Parathyroid adenoma (tissue), 2 donors: ENCODE measurements around the gene FBXO36.
A peak's percentile ranks its signal among the peaks of the same experiment; 100 is the strongest.

Experiments used
- H2AFZ ChIP-seq: fragments of 300-600 bp; sonication (generic); one replicate; pipeline ENCODE4 v1.7.0; 2017; ENCODE audit warnings: antibody characterized with exemption, mild to moderate bottlenecking
- H3K27ac ChIP-seq: fragments of 300-600 bp; sonication (generic); one replicate; pipeline ENCODE4 v1.7.0; 2017
- H3K27me3 ChIP-seq: fragments of 300-600 bp; sonication (generic); one replicate; pipeline ENCODE4 v1.7.0; 2017; ENCODE audit warnings: low read length; ENCODE audit not compliant: control insufficient read depth, insufficient read depth
- H3K36me3 ChIP-seq: fragments of 300-600 bp; sonication (generic); one replicate; pipeline ENCODE4 v1.7.0; 2017; ENCODE audit warnings: low read length; ENCODE audit not compliant: control insufficient read depth, insufficient read depth
- H3K4me1 ChIP-seq: fragments of 300-600 bp; sonication (generic); one replicate; pipeline ENCODE4 v1.7.0; 2017; ENCODE audit warnings: control low read depth
- H3K4me2 ChIP-seq: fragments of 300-600 bp; sonication (generic); one replicate; pipeline ENCODE4 v1.7.0; 2017; ENCODE audit warnings: low read length
- H3K4me3 ChIP-seq: fragments of 300-600 bp; sonication (generic); one replicate; pipeline ENCODE4 v1.7.0; 2017; ENCODE audit warnings: low read depth, low read length
- H3K79me2 ChIP-seq: fragments of 300-600 bp; sonication (generic); one replicate; pipeline ENCODE4 v1.7.0; 2017; ENCODE audit warnings: control low read depth
- H3K9ac ChIP-seq: fragments of 300-600 bp; sonication (generic); one replicate; pipeline ENCODE4 v1.7.0; 2017; ENCODE audit warnings: mild to moderate bottlenecking
- H3K9me3 ChIP-seq: fragments of 300-600 bp; sonication (generic); one replicate; pipeline ENCODE4 v1.7.0; 2017; ENCODE audit warnings: low read length; ENCODE audit not compliant: control insufficient read depth
- CTCF ChIP-seq: fragments of 300-600 bp; sonication (generic); IDR thresholded peaks from one replicate; pipeline ENCODE4 v1.7.0; 2017; ENCODE audit warnings: antibody characterized with exemption, mild to moderate bottlenecking
- donor health status: primary hyperparathyroidism.

Gene FBXO36

DNA sequence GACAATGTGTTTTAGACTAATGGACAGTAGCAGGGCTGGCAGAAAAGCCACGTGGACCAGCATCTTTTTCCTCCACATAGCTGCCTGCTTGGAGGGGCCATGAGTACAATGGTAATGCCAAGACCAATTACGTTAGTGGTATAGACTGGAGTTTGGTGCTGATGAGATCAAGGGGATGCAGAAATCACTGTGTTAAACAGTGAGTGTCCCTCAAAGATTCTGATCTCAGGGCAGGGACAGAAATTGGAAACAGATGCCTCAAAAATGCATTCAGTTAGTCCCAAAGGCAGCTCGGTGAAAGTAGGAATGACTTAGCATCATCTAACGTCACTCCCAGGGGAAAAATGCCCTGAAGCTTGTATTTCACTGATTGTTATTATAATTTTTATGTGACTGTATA, 74.0 kb downstream of the FBXO36 start:
- H3K9me3 ChIP-seq: no peaks in the 10 kb centered on the region
- no peak overlapping the region for H3K27ac ChIP-seq
- no peaks in the 10 kb centered on the region for H3K36me3 ChIP-seq
- H3K4me1 ChIP-seq: no peaks in the 10 kb centered on the region
- no peak overlapping the region for H3K9ac ChIP-seq
- no peak for TF ChIP-seq CTCF
- no peak overlapping the region for H3K4me2 ChIP-seq
- no peak overlapping the region for H3K4me3 ChIP-seq
- H2AFZ ChIP-seq: no peak overlapping the region
- H3K27me3 ChIP-seq: no peaks in the 10 kb centered on the region
- no peaks in the 10 kb centered on the region for H3K79me2 ChIP-seq

DNA sequence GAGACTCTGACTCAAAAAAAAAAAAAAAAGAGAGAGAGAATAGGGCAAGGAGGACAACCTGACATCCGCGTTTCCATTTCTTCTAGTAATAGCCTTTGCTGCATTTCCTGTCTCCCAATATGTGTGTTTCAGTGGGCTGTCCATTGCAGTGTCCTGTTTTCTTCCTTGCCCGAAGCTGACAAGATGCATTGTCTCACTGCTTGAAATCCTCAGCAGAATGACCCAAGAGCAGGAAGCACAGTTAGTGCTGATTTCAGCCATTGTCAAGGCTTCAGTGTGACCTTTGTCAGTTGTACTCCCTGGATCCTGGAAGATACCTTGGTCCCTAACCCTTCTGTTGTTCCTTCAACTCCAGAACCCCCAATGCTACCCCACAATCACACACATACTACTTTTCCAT, 75.3 kb downstream of the FBXO36 start:
- TF ChIP-seq CTCF: no peak
- Histone ChIP-seq H2AFZ (no peak overlapping the region), H3K79me2 (no peaks in the 10 kb centered on the region), H3K36me3 (no peaks in the 10 kb centered on the region), H3K9ac (no peak overlapping the region), H3K27ac (no peak overlapping the region), H3K9me3 (no peaks in the 10 kb centered on the region), H3K4me2 (no peak overlapping the region), H3K4me3 (no peak overlapping the region), H3K4me1 (no peaks in the 10 kb centered on the region), H3K27me3 (no peaks in the 10 kb centered on the region)

DNA sequence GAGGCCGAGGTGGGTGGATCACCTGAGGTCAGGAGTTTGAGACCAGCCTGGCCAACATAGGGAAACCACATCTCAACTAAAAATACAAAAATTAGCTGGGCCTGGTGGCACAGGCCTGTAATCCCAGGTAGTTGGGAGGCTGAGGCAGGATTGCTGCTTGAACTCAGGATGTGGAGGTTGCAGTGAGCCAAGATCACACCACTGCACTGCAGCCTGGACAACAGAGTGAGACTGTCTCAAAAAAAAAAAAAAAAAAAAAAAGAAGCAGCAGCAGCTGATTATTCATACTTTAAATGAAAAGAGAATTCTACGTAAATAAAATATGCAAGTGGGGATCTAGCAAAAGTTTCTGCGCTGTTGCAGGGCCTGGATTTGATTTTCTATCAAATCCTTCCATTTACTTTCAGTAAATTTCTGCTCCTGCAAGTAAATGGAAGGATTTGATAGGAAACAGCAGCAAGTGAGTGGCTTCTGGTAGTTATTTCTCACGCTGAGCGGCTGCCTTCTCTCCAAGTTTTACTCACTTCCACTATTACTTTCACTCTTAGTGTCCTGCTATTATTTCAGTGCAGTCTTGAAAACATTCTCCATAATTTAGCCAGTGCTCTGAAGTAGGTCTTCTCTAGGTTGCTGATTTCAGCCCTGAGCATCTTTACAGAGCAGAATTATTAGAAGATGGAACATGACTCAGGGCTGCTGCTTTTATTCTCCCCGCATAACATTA, 78.0 kb downstream of the FBXO36 start:
- Histone ChIP-seq H3K27ac (no peak overlapping the region), H3K79me2 (no peaks in the 10 kb centered on the region), H3K4me2 (no peak overlapping the region), H2AFZ (no peak overlapping the region), H3K4me3 (no peak overlapping the region), H3K4me1 (no peaks in the 10 kb centered on the region), H3K9ac (no peak overlapping the region), H3K27me3 (no peaks in the 10 kb centered on the region), H3K36me3 (no peaks in the 10 kb centered on the region), H3K9me3 (no peaks in the 10 kb centered on the region)
- TF ChIP-seq CTCF: no peak

DNA sequence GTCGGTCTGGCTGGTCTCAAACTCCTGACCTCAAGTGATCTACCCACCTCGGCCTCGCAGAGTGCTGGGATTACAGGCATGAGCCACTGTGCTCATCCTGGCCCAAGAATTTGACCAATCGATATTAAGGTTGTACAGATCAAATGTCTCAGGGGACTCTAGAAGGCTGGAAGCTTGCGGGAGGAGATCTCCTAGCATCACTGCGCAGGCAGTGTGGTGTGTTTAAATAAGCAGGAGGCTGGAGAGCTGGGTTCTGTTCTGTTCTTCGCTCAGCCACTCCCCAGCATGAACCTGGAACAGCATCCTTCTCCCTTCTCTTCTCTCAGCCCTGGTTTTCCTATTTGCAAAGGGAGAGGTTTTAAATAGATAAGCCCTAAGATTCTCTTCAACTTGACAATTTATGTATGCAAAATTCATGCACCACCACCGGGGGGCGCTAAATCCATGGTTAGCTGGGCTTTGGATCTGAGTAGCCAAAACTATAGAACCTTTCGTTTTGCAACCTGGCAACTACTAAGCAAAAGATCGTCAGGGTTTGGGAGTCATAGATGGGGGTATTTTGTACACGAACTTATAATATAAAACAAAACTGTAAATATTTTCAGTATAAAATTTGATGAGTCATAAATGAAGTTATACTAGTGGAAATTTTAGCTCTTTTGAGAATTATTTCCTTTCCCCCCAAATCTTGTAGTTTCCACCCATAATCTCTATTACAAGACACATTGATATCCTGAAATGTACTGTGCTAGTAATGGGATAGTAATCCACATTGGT, 85.8 kb downstream of the FBXO36 start:
- Histone ChIP-seq H2AFZ (peak overlapping the region; percentile 8), H3K27ac (peak overlapping the region; percentile 46), H3K4me1 (peaks cover 9% of the 10 kb centered on the region), H3K79me2 (no peaks in the 10 kb centered on the region), H3K9me3 (no peaks in the 10 kb centered on the region), H3K9ac (no peak overlapping the region), H3K4me2 (peak overlapping the region; percentile 49), H3K27me3 (no peaks in the 10 kb centered on the region), H3K36me3 (no peaks in the 10 kb centered on the region), H3K4me3 (peak overlapping the region; percentile 42)
- TF ChIP-seq CTCF: peak; percentile 95
